Measurements from ENCODE around the gene ARHGAP10.

The ARHGAP10 gene

GRCh38 chr4:147732518-147733235 is 789 bp downstream of the ARHGAP10 start:
- DNase-seq (ENCODE audit: low read depth, low spot score) = peak; percentile 47
- peak overlapping the region; percentile 91 for H3K4me3 ChIP-seq (ENCODE audit: low read depth, low read length)
- in situ Hi-C loops (cut with HindIII; ENCODE audit: low sequenced_read_pairs) = no loop called here
- TF ChIP-seq, protein P1, sequence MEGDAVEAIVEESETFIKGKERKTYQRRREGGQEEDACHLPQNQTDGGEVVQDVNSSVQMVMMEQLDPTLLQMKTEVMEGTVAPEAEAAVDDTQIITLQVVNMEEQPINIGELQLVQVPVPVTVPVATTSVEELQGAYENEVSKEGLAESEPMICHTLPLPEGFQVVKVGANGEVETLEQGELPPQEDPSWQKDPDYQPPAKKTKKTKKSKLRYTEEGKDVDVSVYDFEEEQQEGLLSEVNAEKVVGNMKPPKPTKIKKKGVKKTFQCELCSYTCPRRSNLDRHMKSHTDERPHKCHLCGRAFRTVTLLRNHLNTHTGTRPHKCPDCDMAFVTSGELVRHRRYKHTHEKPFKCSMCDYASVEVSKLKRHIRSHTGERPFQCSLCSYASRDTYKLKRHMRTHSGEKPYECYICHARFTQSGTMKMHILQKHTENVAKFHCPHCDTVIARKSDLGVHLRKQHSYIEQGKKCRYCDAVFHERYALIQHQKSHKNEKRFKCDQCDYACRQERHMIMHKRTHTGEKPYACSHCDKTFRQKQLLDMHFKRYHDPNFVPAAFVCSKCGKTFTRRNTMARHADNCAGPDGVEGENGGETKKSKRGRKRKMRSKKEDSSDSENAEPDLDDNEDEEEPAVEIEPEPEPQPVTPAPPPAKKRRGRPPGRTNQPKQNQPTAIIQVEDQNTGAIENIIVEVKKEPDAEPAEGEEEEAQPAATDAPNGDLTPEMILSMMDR (IDR thresholded peaks at IDR 0.05; ENCODE audit: low read depth, low read length) = no peak

DNA sequence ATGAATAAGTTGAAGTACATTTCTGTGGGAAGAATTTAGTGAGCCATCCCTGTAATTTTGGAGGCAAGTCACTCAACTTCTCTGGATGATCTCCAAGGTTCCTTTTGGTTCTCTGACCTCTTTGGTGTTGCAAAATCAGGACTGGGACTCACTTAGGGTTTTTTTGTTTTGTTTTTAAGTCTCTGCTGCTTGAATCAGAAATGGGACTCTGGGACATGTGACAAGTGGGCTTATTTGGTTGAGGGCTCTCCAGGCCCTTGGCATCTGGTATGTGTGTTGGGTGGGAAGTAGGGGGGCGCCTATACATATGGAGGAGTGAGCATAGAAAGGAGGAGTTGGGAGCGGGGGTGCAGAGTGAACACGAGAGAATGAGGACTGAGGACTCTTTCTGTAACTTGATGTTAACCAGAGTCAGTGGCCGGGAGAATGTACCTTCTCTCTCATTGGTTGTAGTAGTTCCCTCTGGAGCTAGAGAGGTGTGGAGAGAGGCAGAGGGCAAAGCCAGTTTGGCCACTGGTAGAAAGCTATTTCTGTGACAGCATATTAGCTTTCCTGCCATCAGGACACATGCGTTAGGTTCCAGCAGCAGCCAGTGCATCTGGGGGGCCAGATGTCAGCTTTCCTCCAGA is 1.9 kb downstream of the ARHGAP10 start:
- in situ Hi-C loops (cut with HindIII; ENCODE audit: low sequenced_read_pairs) = no loop called here
- DNase-seq (ENCODE audit: low read depth, low spot score) = peak; percentile 31
- TF ChIP-seq, protein P1 (IDR thresholded peaks at IDR 0.05; ENCODE audit: low read depth, low read length) = no peak
- peak overlapping the region; percentile 91 for H3K4me3 ChIP-seq (ENCODE audit: low read depth, low read length)

- DNase-seq (ENCODE audit: low read depth, low spot score) = no peak
- H3K4me3 ChIP-seq (ENCODE audit: low read depth, low read length) = peak overlapping the region; percentile 1
- in situ Hi-C loops (cut with HindIII; ENCODE audit: low sequenced_read_pairs) = no loop called here
- TF ChIP-seq, protein P1 (IDR thresholded peaks at IDR 0.05; ENCODE audit: low read depth, low read length) = no peak
These were observed 2.6 kb downstream of the ARHGAP10 start for GRCh38 chr4:147734496-147734895.

DNA sequence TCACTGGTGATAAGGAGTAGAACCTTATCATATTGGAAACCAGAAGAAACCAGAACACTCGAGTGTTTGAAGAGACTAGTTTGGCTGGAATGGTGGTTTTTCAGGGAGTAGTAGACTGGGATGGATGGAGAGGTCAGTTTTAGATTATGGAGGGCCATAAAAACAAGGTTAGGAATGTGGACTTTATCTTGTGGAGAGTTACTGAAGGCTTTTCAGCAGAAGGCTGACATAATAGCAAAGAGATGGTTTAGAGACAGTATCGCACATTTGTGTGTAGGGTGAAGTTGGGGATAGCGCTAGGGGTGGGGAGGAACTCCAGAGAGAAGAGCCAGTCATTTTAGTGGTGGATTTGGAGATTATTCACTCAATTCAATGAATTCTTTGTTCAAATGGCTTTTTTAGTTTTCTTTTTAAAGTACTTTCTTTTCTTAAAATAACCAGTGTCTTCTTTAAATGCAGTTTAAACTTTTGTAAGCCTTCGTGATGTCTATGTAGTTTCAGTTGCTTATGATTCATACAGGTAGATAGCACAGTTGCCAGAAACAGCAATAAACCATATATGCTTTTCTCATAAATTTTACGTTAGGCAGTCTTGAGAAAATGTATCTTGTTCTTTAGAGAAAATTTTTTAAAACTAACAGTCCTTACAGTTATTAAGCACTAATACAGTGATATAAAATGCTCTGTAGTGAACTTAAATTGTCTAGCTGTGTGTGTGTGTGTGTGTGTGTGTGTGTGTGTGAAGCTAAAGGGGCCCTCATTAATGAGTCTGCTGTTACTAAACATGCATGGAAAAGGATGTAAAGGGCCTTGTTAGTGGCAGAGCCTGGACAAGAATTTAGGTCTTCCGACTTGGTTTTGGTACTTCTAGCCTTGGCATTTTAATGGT is 3.8 kb downstream of the ARHGAP10 start:
- DNase-seq (ENCODE audit: low read depth, low spot score) = no peak
- no peak overlapping the region for H3K4me3 ChIP-seq (ENCODE audit: low read depth, low read length)
- in situ Hi-C loops (cut with HindIII; ENCODE audit: low sequenced_read_pairs) = no loop called here
- TF ChIP-seq, protein P1 (IDR thresholded peaks at IDR 0.05; ENCODE audit: low read depth, low read length) = no peak

DNA sequence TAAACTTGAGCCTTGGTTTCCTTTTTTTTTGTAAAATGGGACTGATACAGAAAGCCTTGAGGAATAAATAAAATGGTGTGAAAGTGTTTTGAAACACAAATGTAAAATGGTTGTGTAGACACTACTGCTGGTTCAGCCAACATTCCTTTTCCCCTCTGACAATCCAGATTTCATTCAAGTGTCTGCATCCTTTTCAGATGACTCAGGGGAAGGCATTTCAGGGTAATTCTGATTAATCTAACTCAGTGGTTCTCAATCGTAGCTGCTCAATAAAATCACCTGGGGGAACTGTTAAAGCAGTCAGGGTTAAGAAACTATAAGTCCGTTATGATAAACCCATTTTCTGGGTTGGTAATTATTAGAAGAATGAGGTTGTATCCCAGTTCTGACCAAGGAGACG is 4.6 kb downstream of the ARHGAP10 start:
- in situ Hi-C loops (cut with HindIII; ENCODE audit: low sequenced_read_pairs) = no loop called here

GRCh38 chr4:147737623-147738022 is 5.7 kb downstream of the ARHGAP10 start:
- in situ Hi-C loops (cut with HindIII; ENCODE audit: low sequenced_read_pairs) = no loop called here
- TF ChIP-seq, protein P1 (IDR thresholded peaks at IDR 0.05; ENCODE audit: low read depth, low read length) = no peak
- peak; percentile 72 for DNase-seq (ENCODE audit: low read depth, low spot score)
- no peak overlapping the region for H3K4me3 ChIP-seq (ENCODE audit: low read depth, low read length)

More for the DNA sequence above, 4.6 kb downstream of the ARHGAP10 start:
- DNase-seq (ENCODE audit: low read depth, low spot score) = peak; percentile 78
- TF ChIP-seq, protein P1 (IDR thresholded peaks at IDR 0.05; ENCODE audit: low read depth, low read length) = no peak
- H3K4me3 ChIP-seq (ENCODE audit: low read depth, low read length) = no peak overlapping the region
